H1 (cell line): ENCODE data around the gene RBBP9. TPM values are rescaled to one million over a fixed set of nuclear protein-coding genes. Genes with fewer than 3 reads are reported as not detected.
A peak's percentile ranks its signal among the peaks of the same experiment; 100 is the strongest.

Experiments used
- CTCF ChIA-PET: fragments of 300-600 bp; sonication (Branson Sonifier 250); formaldehyde crosslinking; loops from one replicate; lab custom pipeline; 2021; ENCODE audit not compliant: partially characterized antibody; lab: Charles Lee
- POLR2A ChIA-PET: fragments of 300-600 bp; sonication (Branson Sonifier 250); formaldehyde crosslinking; loops from one replicate; lab custom pipeline; 2021; ENCODE audit warnings: inconsistent platforms; ENCODE audit not compliant: partially characterized antibody; lab: Charles Lee
- DNase-seq, 2 experiments: peaks; one replicate each; pipeline versions ENCODE4 v3.0.0 to v3.0.0-alpha.2; 2010 to 2022; ENCODE audit warnings: low spot score in 2 of 2, low read depth in 1 of 2, mixed read lengths in 1 of 2
- FAIRE-seq: peaks from 2 replicates; lab custom pipeline; 2011; peaks lifted over from hg19 to GRCh38; lab: Jason Lieb, UNC
- H2AFZ ChIP-seq: 2 replicates; pipeline ENCODE4 v1.8.1; 2012; ENCODE audit warnings: low read length, inconsistent platforms
- H2AK5ac ChIP-seq: 2 replicates; pipeline ENCODE4 v1.6.1; 2013; ENCODE audit warnings: low read depth, low read length
- H2BK120ac ChIP-seq: replicated peaks from 2 replicates; pipeline ENCODE3; 2013; ENCODE audit warnings: low read depth, low read length, inconsistent platforms
- H2BK12ac ChIP-seq: 2 replicates; pipeline ENCODE4 v1.6.1; 2013; ENCODE audit warnings: low read depth, low read length
- H2BK15ac ChIP-seq: 2 replicates; pipeline ENCODE4 v1.6.1; 2013; ENCODE audit warnings: low read length
- H2BK20ac ChIP-seq: 2 replicates; pipeline ENCODE4 v1.6.1; 2013; ENCODE audit warnings: low read length
- H2BK5ac ChIP-seq: 2 replicates; pipeline ENCODE4 v1.6.1; 2013; ENCODE audit warnings: low read depth, low read length
- H3K14ac ChIP-seq: 2 replicates; pipeline ENCODE4 v1.6.1; 2013; ENCODE audit warnings: inconsistent platforms; ENCODE audit not compliant: insufficient read length
- H3K18ac ChIP-seq: 2 replicates; pipeline ENCODE4 v1.6.1; 2013; ENCODE audit warnings: low read length; ENCODE audit errors: extremely low read depth
- H3K23ac ChIP-seq: 2 replicates; pipeline ENCODE4 v1.6.1; 2013; ENCODE audit warnings: inconsistent platforms; ENCODE audit not compliant: insufficient read length
- H3K23me2 ChIP-seq: 2 replicates; pipeline ENCODE4 v1.6.1; 2013; ENCODE audit warnings: low read depth, low read length
- H3K27ac ChIP-seq: 2 replicates; pipeline ENCODE4 v1.6.1; 2011; ENCODE audit warnings: low read depth, low read length, inconsistent platforms
- H3K27me3 ChIP-seq, 4 experiments: replicated peaks in 1 of 4; 1 replicate in 1 of 4; 2 replicates in 3 of 4; pipeline versions ENCODE4 v1.6.1 to v1.8.1; 2011 to 2013; ENCODE audit warnings: low read length in 3 of 4, mild to moderate bottlenecking in 3 of 4, inconsistent platforms in 2 of 4, mixed read lengths in 2 of 4, moderate library complexity in 1 of 4; ENCODE audit not compliant: control insufficient read depth in 3 of 4, insufficient read depth in 3 of 4; ENCODE audit errors: extremely low read depth in 1 of 4
- H3K36me3 ChIP-seq, 4 experiments: 2 replicates each; pipeline versions ENCODE4 v1.6.1 to v1.8.1; 2011 to 2013; ENCODE audit warnings: mild to moderate bottlenecking in 4 of 4, low read length in 3 of 4, moderate library complexity in 2 of 4, control low read depth in 1 of 4, inconsistent platforms in 1 of 4; ENCODE audit not compliant: insufficient read depth in 4 of 4, control insufficient read depth in 2 of 4
- H3K4ac ChIP-seq: replicated peaks from 2 replicates; pipeline ENCODE3; 2013; ENCODE audit warnings: low read length, low read depth, mixed read lengths, inconsistent platforms; ENCODE audit not compliant: insufficient read length
- H3K4me1 ChIP-seq, 4 experiments: replicated peaks in 1 of 4; 1 replicate in 1 of 4; 2 replicates in 3 of 4; pipeline versions ENCODE4 v1.6.1 to v1.8.1; 2011 to 2013; ENCODE audit warnings: low read length in 3 of 4, inconsistent platforms in 2 of 4, mixed read lengths in 1 of 4; ENCODE audit not compliant: insufficient read depth in 4 of 4, control insufficient read depth in 3 of 4
- H3K4me2 ChIP-seq, 2 experiments: 2 replicates each; pipeline versions ENCODE4 v1.6.1 to v1.8.1; 2011 to 2013; ENCODE audit warnings: low read depth in 2 of 2, low read length in 2 of 2, control low read depth in 1 of 2, inconsistent platforms in 1 of 2, mild to moderate bottlenecking in 1 of 2; ENCODE audit not compliant: insufficient read depth in 1 of 2
- H3K4me3 ChIP-seq, 4 experiments: fragments of 200-600, 300-600 bp in 1 of 4; sonication (generic), shearing (Covaris generic), sonication (Bioruptor Twin) in 1 of 4; 2 replicates each; pipeline versions ENCODE4 v1.5.1 to v1.8.1; 2011 to 2016; ENCODE audit warnings: low read length in 4 of 4, low read depth in 3 of 4, control low read depth in 2 of 4, inconsistent platforms in 2 of 4, mild to moderate bottlenecking in 2 of 4, mixed read lengths in 1 of 4, moderate library complexity in 1 of 4; ENCODE audit not compliant: insufficient read depth in 2 of 4; ENCODE audit errors: extremely low read depth in 1 of 4
- H3K56ac ChIP-seq: replicated peaks from 2 replicates; pipeline ENCODE3; 2013; ENCODE audit warnings: low read depth, mild to moderate bottlenecking, mixed read lengths, low read length, inconsistent platforms; ENCODE audit not compliant: insufficient read length
- H3K79me1 ChIP-seq: 2 replicates; pipeline ENCODE4 v1.6.1; 2013; ENCODE audit warnings: low read depth, low read length, control low read depth
- H3K79me2 ChIP-seq, 2 experiments: 2 replicates each; pipeline versions ENCODE4 v1.6.1 to v1.8.1; 2012 to 2013; ENCODE audit warnings: low read length in 2 of 2, mild to moderate bottlenecking in 2 of 2, inconsistent platforms in 1 of 2; ENCODE audit not compliant: insufficient read depth in 2 of 2, control insufficient read depth in 1 of 2
- H3K9ac ChIP-seq, 4 experiments: replicated peaks in 1 of 4; 1 replicate in 1 of 4; 2 replicates in 3 of 4; pipeline versions ENCODE4 v1.6.1 to v1.8.1; 2011 to 2013; ENCODE audit warnings: low read depth in 3 of 4, low read length in 3 of 4, control low read depth in 2 of 4, mild to moderate bottlenecking in 2 of 4, moderate library complexity in 2 of 4, inconsistent platforms in 1 of 4; ENCODE audit errors: extremely low read depth in 1 of 4
- H3K9me3 ChIP-seq, 2 experiments: 2 replicates each; pipeline versions ENCODE4 v1.6.1 to v1.8.1; 2012 to 2013; ENCODE audit warnings: mild to moderate bottlenecking in 2 of 2, moderate library complexity in 2 of 2, control low read depth in 1 of 2, inconsistent platforms in 1 of 2, low read depth in 1 of 2, low read length in 1 of 2, mixed read lengths in 1 of 2; ENCODE audit not compliant: insufficient read depth in 2 of 2
- H4K20me1 ChIP-seq, 2 experiments: replicated peaks in 1 of 2; 2 replicates each; pipeline versions ENCODE3 to v1.8.1; 2011 to 2013; ENCODE audit warnings: inconsistent platforms in 2 of 2, low read length in 2 of 2, mild to moderate bottlenecking in 1 of 2; ENCODE audit not compliant: insufficient read depth in 2 of 2, control insufficient read depth in 1 of 2
- H4K5ac ChIP-seq: 2 replicates; pipeline ENCODE4 v1.6.1; 2013; ENCODE audit warnings: low read length, low read depth, mixed read lengths, inconsistent platforms; ENCODE audit not compliant: insufficient read length
- H4K8ac ChIP-seq: 2 replicates; pipeline ENCODE4 v1.8.0; 2013; ENCODE audit warnings: mild to moderate bottlenecking, moderate library complexity, low read length, inconsistent platforms; ENCODE audit not compliant: insufficient read depth; ENCODE audit errors: extremely low read depth
- H4K91ac ChIP-seq: replicated peaks from 2 replicates; pipeline ENCODE3; 2013; ENCODE audit warnings: low read length, mixed read lengths, inconsistent platforms; ENCODE audit not compliant: insufficient read length
- BRCA1 ChIP-seq: IDR thresholded peaks from 2 replicates; pipeline ENCODE4 v1.6.1; 2012; ENCODE audit warnings: low read depth, low read length, improper control_type of control experiment
- JUN ChIP-seq: IDR thresholded peaks from 2 replicates; pipeline ENCODE4 v1.6.1; 2011; ENCODE audit warnings: low read depth, mild to moderate bottlenecking, improper control_type of control experiment, low read length
- KDM4A ChIP-seq: IDR thresholded peaks from one replicate; pipeline ENCODE4 v1.7.1; 2012; ENCODE audit warnings: low read depth, mild to moderate bottlenecking, moderate library complexity, low read length, inconsistent platforms; ENCODE audit not compliant: severe bottlenecking
- MAX ChIP-seq: IDR thresholded peaks from 2 replicates; pipeline ENCODE4 v1.6.1; 2012; ENCODE audit warnings: inconsistent platforms
- NRF1 ChIP-seq: IDR thresholded peaks from 2 replicates; pipeline ENCODE4 v1.6.1; 2011; ENCODE audit warnings: mild to moderate bottlenecking, low read depth, low read length, improper control_type of control experiment
- PHF8 ChIP-seq: fragments of 200-600 bp; sonication (generic); conservative IDR thresholded peaks from 2 replicates; pipeline ENCODE4 v1.7.1; 2012; ENCODE audit warnings: low read depth, mild to moderate bottlenecking, inconsistent platforms, low read length, moderate library complexity
- RBBP5 ChIP-seq: IDR thresholded peaks from 2 replicates; pipeline ENCODE4 v1.7.1; 2012; ENCODE audit warnings: low read depth, mild to moderate bottlenecking, inconsistent platforms, low read length, moderate library complexity, borderline replicate concordance
- SAP30 ChIP-seq: fragments of 300-600 bp; sonication (generic); IDR thresholded peaks from 2 replicates; pipeline ENCODE4 v1.7.1; 2012; ENCODE audit warnings: low read length, moderate library complexity, mild to moderate bottlenecking, inconsistent platforms; ENCODE audit not compliant: insufficient read depth, insufficient replicate concordance
- SP2 ChIP-seq: IDR thresholded peaks from 2 replicates; pipeline ENCODE4 v1.6.1; 2012; ENCODE audit warnings: mild to moderate bottlenecking, low read length, inconsistent platforms
- WGBS, 2 experiments: shearing (Covaris generic) in 1 of 2; methylation state at CpG; one replicate each; pipeline versions ENCODE4 v1.1.6 to v1.1.7; 2013 to 2015; ENCODE audit warnings: low lambda C conversion rate in 2 of 2, mixed read lengths in 2 of 2, inconsistent platforms in 1 of 2, low coverage in 1 of 2, missing lambda C conversion rate in 1 of 2; ENCODE audit not compliant: insufficient replicate concordance in 2 of 2, insufficient coverage in 1 of 2, insufficient read length in 1 of 2; ENCODE audit errors: extremely low coverage in 1 of 2, missing lambda C conversion rate in 1 of 2; 5-methylcytosine and 5-hydroxymethylcytosine counted together
- polyA plus RNA-seq, 7 experiments: library from polyadenylated mRNA; depleted of rRNA in 3 of 7; stranded (reverse) in 5 of 7; unstranded in 2 of 7; fragments of >200 nt in 5 of 7; fragments of 200-250 nt in 2 of 7; gene quantifications; 1 replicate in 5 of 7; 2 replicates in 1 of 7; 4 replicates in 1 of 7; pipeline versions ENCODE4 v1.2.1 to v1.2.3, GENCODE V29; 2011 to 2013; ENCODE audit warnings: missing spikeins in 2 of 7, mixed read lengths in 2 of 7
- total RNA-seq: library from RNA; stranded (reverse); fragmentation: NEBNext Ultra II Directional; extraction: Animal tissue kit (Norgen Biotek cat#: 25700); gene quantifications from 2 replicates; pipeline ENCODE4 v1.2.1, GENCODE V29; 2021

The RBBP9 gene
- total and polyA plus RNA-seq, 2 of the 8 experiments (the other 6 are each of a cell fraction or from before 2014, with no cell fraction given), result 9.5 to 13.5 TPM

GRCh38 chr20:18507218-18508191 lies 10.5 kb upstream of the RBBP9 start, which contains the start of gene SEC23B:
Gene SEC23B (plus strand): TSS chr20:18507940. CDS start chr20:18510836, 2,896 bp downstream.
- H3K18ac ChIP-seq, result peak within 1 kb of the TSS; percentile 96; the same call in 1 of the 2 replicates
- H3K27ac ChIP-seq, result peak within 1 kb of the TSS; percentile 98
- peak; percentile 94 to 95 for DNase-seq
- ChIA-PET POLR2A (interaction anchor here (0.7 to 4.9 kb wide), 18 partner anchors 7 to 219 kb away, joined by 3 to 55 read pairs (median 4); partner anchors contain the start of genes DZANK1, POLR3F, RBBP9 and SMIM26), CTCF (interaction anchor here (1.1 to 2.5 kb wide), 8 partner anchors 11 to 95 kb away, joined by 3 to 5 read pairs (median 3); partner anchors contain the start of gene RBBP9)
- peak within 1 kb of the TSS; percentile 99; the same call in 1 of the 2 replicates for H4K8ac ChIP-seq
- H2BK20ac ChIP-seq, result no peak within 1 kb of the TSS
- peak within 1 kb of the TSS; percentile 38 for H2AFZ ChIP-seq
- H2BK15ac ChIP-seq, result no peak within 1 kb of the TSS
- H3K23me2 ChIP-seq, result peaks cover 3% of the 10 kb centered on the region; the same call in 1 of the 2 replicates
- H3K79me2 ChIP-seq, result peaks cover 0 to 19% of the 10 kb centered on the region in 2 experiments; a peak in 3 of 4 replicates
- H2BK120ac ChIP-seq, result peak within 1 kb of the TSS; percentile 81
- no peak within 1 kb of the TSS for H3K4ac ChIP-seq
- peaks cover 0 to 6% (median 2%) of the 10 kb centered on the region in 4 experiments; a peak in 4 of 7 replicates for H3K4me1 ChIP-seq
- 2% methylated on average over 69 of the region's 69 CpGs; no CpG with 5 or more reads in 1 of the 2 experiments for WGBS, 2 experiments
- H3K4me3 ChIP-seq, result peak within 1 kb of the TSS; percentile 73 to 88 (median 80)
- peak within 1 kb of the TSS; percentile 98 for H2BK12ac ChIP-seq
- H3K36me3 ChIP-seq, result peaks cover 4 to 27% (median 14%) of the 10 kb centered on the region in 4 experiments; a peak in 6 of 8 replicates
- no peak within 1 kb of the TSS for H3K14ac ChIP-seq
- H4K5ac ChIP-seq, result peak within 1 kb of the TSS; percentile 96
- no peak within 1 kb of the TSS for H2AK5ac ChIP-seq
- peak within 1 kb of the TSS; percentile 99 for H4K91ac ChIP-seq
- H3K56ac ChIP-seq, result peak within 1 kb of the TSS; percentile 99
- H3K23ac ChIP-seq, result no peak within 1 kb of the TSS
- peaks cover 0 to 1% of the 10 kb centered on the region in 2 experiments for H4K20me1 ChIP-seq
- H3K4me2 ChIP-seq, result peak within 1 kb of the TSS; percentile 80 to 93
- H2BK5ac ChIP-seq, result peak within 1 kb of the TSS; percentile 99
- no peaks in the 10 kb centered on the region for H3K27me3 ChIP-seq
- FAIRE-seq, result peak; percentile 79
- H3K9ac ChIP-seq, result peak within 1 kb of the TSS; percentile 86 to 97 (median 94)
- H3K9me3 ChIP-seq, result no peaks in the 10 kb centered on the region
- H3K79me1 ChIP-seq, result no peaks in the 10 kb centered on the region; the same call in 1 of the 2 replicates
- TF ChIP-seq KDM4A, result peak; percentile 77
- TF ChIP-seq JUN, result peak; percentile 60; the same call in 1 of the 2 replicates
- 0 out of 2 replicates have a peak, but pooled peaks have one; percentile 10 for TF ChIP-seq NRF1
- peak; percentile 56; the same call in 1 of the 2 replicates for TF ChIP-seq BRCA1
- TF ChIP-seq MAX, result peak; percentile 53
- no peak for TF ChIP-seq RBBP5
- TF ChIP-seq SAP30, result peak; percentile 31
- TF ChIP-seq SP2, result no peak
- peak; percentile 93 for TF ChIP-seq PHF8
